B cell (primary cell): ENCODE data around the gene OSBPL1A. TPM values are rescaled to one million over a fixed set of nuclear protein-coding genes. Genes with fewer than 3 reads are reported as not detected.

Experiments used
- ATAC-seq: fragments of 200-7000 bp; cut with Tn5 transposase; one replicate; pipeline ENCODE4 v1.10.0; 2021; ENCODE audit warnings: low read depth, mild to moderate bottlenecking, moderate number of reproducible peaks, moderate library complexity
- CTCF ChIA-PET: fragments of 350-600 bp; sonication (Branson Sonifier 250); formaldehyde crosslinking; loops from one replicate; lab custom pipeline; 2021; ENCODE audit warnings: antibody characterized with exemption, inconsistent platforms; lab: Charles Lee
- POLR2A ChIA-PET: fragments of 350-600 bp; sonication (Branson Sonifier 250); formaldehyde crosslinking; loops from one replicate; lab custom pipeline; 2021; ENCODE audit warnings: antibody characterized with exemption; lab: Charles Lee
- DNase-seq: peaks from one replicate; pipeline ENCODE4 v3.0.0; 2013
- H2AFZ ChIP-seq: 2 replicates; pipeline ENCODE4 v1.6.1; 2012; ENCODE audit warnings: mild to moderate bottlenecking, low read depth, low read length; ENCODE audit not compliant: insufficient read depth, poor library complexity, severe bottlenecking
- H3K27ac ChIP-seq, 2 donors: 1 replicate in 1 of 2; 2 replicates in 1 of 2; pipeline ENCODE4 v1.5.1; 2012 to 2013; ENCODE audit warnings: low read length in 2 of 2, mild to moderate bottlenecking in 2 of 2, moderate library complexity in 1 of 2
- H3K27me3 ChIP-seq, 4 experiments: fragments of 200-600 bp in 1 of 4; sonication (generic) in 1 of 4; replicated peaks in 1 of 4; 1 replicate in 2 of 4; 2 replicates in 2 of 4; pipeline versions ENCODE4 v1.6.1 to v1.7.0; 2013 to 2016; ENCODE audit warnings: low read length in 3 of 4, mild to moderate bottlenecking in 2 of 4, mixed read lengths in 1 of 4, moderate library complexity in 1 of 4; ENCODE audit not compliant: insufficient read depth in 4 of 4, control insufficient read depth in 3 of 4; ENCODE audit errors: control extremely low read depth in 1 of 4
- H3K36me3 ChIP-seq, 2 experiments: replicated peaks in 1 of 2; 1 replicate in 1 of 2; 2 replicates in 1 of 2; pipeline versions ENCODE4 v1.6.1 to v1.7.1; 2013; ENCODE audit warnings: low read length in 1 of 2; ENCODE audit not compliant: insufficient read depth in 2 of 2, control insufficient read depth in 1 of 2; ENCODE audit errors: control extremely low read depth in 1 of 2, extremely low read depth in 1 of 2
- H3K4me1 ChIP-seq, 2 donors: fragments of 200-600 bp in 1 of 2; sonication (generic) in 1 of 2; 1 replicate in 1 of 2; 2 replicates in 1 of 2; pipeline versions ENCODE4 v1.5.1 to v1.6.1; 2013 to 2017; ENCODE audit warnings: low read length in 2 of 2; ENCODE audit not compliant: control insufficient read depth in 2 of 2, insufficient read depth in 2 of 2
- H3K4me2 ChIP-seq: replicated peaks from 2 replicates; pipeline ENCODE3; 2012; ENCODE audit warnings: mild to moderate bottlenecking, low read depth, low read length; ENCODE audit not compliant: poor library complexity, severe bottlenecking
- H3K4me3 ChIP-seq, 5 experiments: fragments of 200-600 bp in 1 of 5; sonication (generic) in 1 of 5; 1 replicate in 3 of 5; 2 replicates in 2 of 5; pipeline versions ENCODE4 v1.5.1 to v1.7.0; 2011 to 2016; ENCODE audit warnings: low read length in 4 of 5, mild to moderate bottlenecking in 4 of 5, low read depth in 2 of 5, control low read depth in 1 of 5, moderate library complexity in 1 of 5; ENCODE audit not compliant: insufficient read depth in 1 of 5; ENCODE audit errors: control extremely low read depth in 1 of 5, extremely low read depth in 1 of 5
- H3K79me2 ChIP-seq: fragments of 200-600 bp; sonication (generic); one replicate; pipeline ENCODE4 v1.6.0; 2016; ENCODE audit warnings: low read length; ENCODE audit not compliant: control insufficient read depth, insufficient read depth
- H3K9ac ChIP-seq: fragments of 200-600 bp; sonication (generic); 2 replicates; pipeline ENCODE4 v1.6.1; 2017; ENCODE audit warnings: mild to moderate bottlenecking, low read length, moderate library complexity
- H3K9me3 ChIP-seq, 3 donors: one replicate each; pipeline versions ENCODE4 v1.6.1 to v1.7.1; 2013; ENCODE audit warnings: low read length in 2 of 3; ENCODE audit not compliant: control insufficient read depth in 2 of 3, insufficient read depth in 1 of 3; ENCODE audit errors: control extremely low read depth in 1 of 3
- H4K20me1 ChIP-seq: 2 replicates; pipeline ENCODE4 v1.6.0; 2012; ENCODE audit warnings: mild to moderate bottlenecking, low read length; ENCODE audit not compliant: insufficient read depth, control insufficient read depth, poor library complexity, severe bottlenecking
- H3K27ac Mint-ChIP-seq: one replicate; pipeline ENCODE4 v1.8.0; 2021; ENCODE audit warnings: mixed read lengths
- H3K27me3 Mint-ChIP-seq: one replicate; pipeline ENCODE4 v1.8.0; 2021; ENCODE audit warnings: mixed read lengths
- H3K4me1 Mint-ChIP-seq: one replicate; pipeline ENCODE4 v1.8.0; 2021; ENCODE audit warnings: mixed read lengths
- H3K4me3 Mint-ChIP-seq: one replicate; pipeline ENCODE4 v1.8.0; 2021; ENCODE audit warnings: mixed read lengths
- H3K9me3 Mint-ChIP-seq: one replicate; pipeline ENCODE4 v1.8.0; 2022; ENCODE audit warnings: mixed read lengths; ENCODE audit not compliant: insufficient read depth
- CTCF ChIP-seq: fragments of 200-600 bp; IDR thresholded peaks from one replicate; pipeline ENCODE4 v1.8.0; 2022; ENCODE audit warnings: antibody characterized with exemption, mild to moderate bottlenecking
- EZH2 ChIP-seq: IDR thresholded peaks from 2 replicates; pipeline ENCODE4 v1.6.1; 2012; ENCODE audit warnings: borderline replicate concordance, low read depth, mild to moderate bottlenecking, moderate library complexity, low read length; ENCODE audit not compliant: insufficient read depth, poor library complexity, severe bottlenecking
- WGBS: methylation state at CpG from one replicate; pipeline ENCODE4 v1.1.5; 2013; ENCODE audit warnings: missing lambda C conversion rate; ENCODE audit not compliant: insufficient coverage; 5-methylcytosine and 5-hydroxymethylcytosine counted together
- intact Hi-C: fragments of 100-400 bp; cut with micrococcal nuclease; formaldehyde crosslinking; loops from one replicate; pipeline ENCODE4 v1.10.0; 2022
- polyA plus RNA-seq: library from polyadenylated mRNA; depleted of rRNA; stranded (reverse); fragments of >200 nt; gene quantifications from 2 replicates; pipeline ENCODE4 v1.2.3, GENCODE V29; 2012
- total RNA-seq, 2 donors: library from RNA; stranded (reverse); fragments of 120-200 nt in 1 of 2; gene quantifications; 1 replicate in 1 of 2; 2 replicates in 1 of 2; pipeline versions ENCODE4 v1.2.3 to v1.2.4, GENCODE V29; 2013 to 2022

The OSBPL1A gene
- total and polyA plus RNA-seq, 2 donors (not counting 1 experiment from before 2014, with no cell fraction given): 0.57 to 0.86 TPM

GRCh38 chr18:24443870-24444269, 46.2 kb upstream of the OSBPL1A start:
- Mint-ChIP-seq H3K27me3 (no peaks in the 10 kb centered on the region), H3K9me3 (no peaks in the 10 kb centered on the region), H3K27ac (no peak overlapping the region), H3K4me3 (no peak overlapping the region), H3K4me1 (peaks cover 8% of the 10 kb centered on the region)
- intact Hi-C loops: no loop called here
- WGBS: 0% methylated on average over 1 of the region's 2 CpGs
- H3K9ac ChIP-seq: no peak overlapping the region
- POLR2A ChIA-PET: no interaction called here
- CTCF ChIA-PET: interaction anchor here (1.3 to 1.6 kb wide), 2 partner anchors 10 to 44 kb away, joined by 3 to 4 read pairs; no protein-coding TSS in a partner anchor
- no peak overlapping the region for H3K4me3 ChIP-seq
- H2AFZ ChIP-seq: no peak overlapping the region
- H3K4me1 ChIP-seq: peaks cover 4 to 6% of the 10 kb centered on the region in 2 donors
- ATAC-seq: no peak
- H3K27me3 ChIP-seq: no peaks in the 10 kb centered on the region
- TF ChIP-seq EZH2: no peak
- no peaks in the 10 kb centered on the region for H4K20me1 ChIP-seq
- no peaks in the 10 kb centered on the region for H3K79me2 ChIP-seq
- no peak overlapping the region for H3K4me2 ChIP-seq
- H3K9me3 ChIP-seq: no peaks in the 10 kb centered on the region
- peaks cover 4 to 23% of the 10 kb centered on the region in 2 experiments for H3K36me3 ChIP-seq
- peak; percentile 12 for DNase-seq
- H3K27ac ChIP-seq: peak overlapping the region in 1 of 2 donors; percentile 39

GRCh38 chr18:24436939-24437338, 39.3 kb upstream of the OSBPL1A start:
- no peaks in the 10 kb centered on the region for H4K20me1 ChIP-seq
- ATAC-seq (no peak), DNase-seq (no peak)
- CTCF ChIA-PET: no interaction called here
- H3K9me3 ChIP-seq: no peaks in the 10 kb centered on the region
- no peak overlapping the region for H3K9ac ChIP-seq
- Mint-ChIP-seq H3K4me3 (no peak overlapping the region), H3K27ac (no peak overlapping the region), H3K9me3 (no peaks in the 10 kb centered on the region), H3K27me3 (no peaks in the 10 kb centered on the region), H3K4me1 (no peaks in the 10 kb centered on the region)
- no peak overlapping the region for H2AFZ ChIP-seq
- no peak for TF ChIP-seq EZH2
- no peak for TF ChIP-seq CTCF
- WGBS: no CpG with 5 or more reads among the region's 1 CpG
- H3K4me1 ChIP-seq: no peaks in the 10 kb centered on the region
- no peaks in the 10 kb centered on the region for H3K27me3 ChIP-seq
- intact Hi-C loops: no loop called here
- peaks cover 6 to 11% of the 10 kb centered on the region in 2 experiments for H3K36me3 ChIP-seq
- no peaks in the 10 kb centered on the region for H3K79me2 ChIP-seq
- POLR2A ChIA-PET: no interaction called here
- H3K4me3 ChIP-seq: no peak overlapping the region
- H3K4me2 ChIP-seq: no peak overlapping the region
- H3K27ac ChIP-seq: no peak overlapping the region
